ENCODE measurements around the gene POLN. TPM values are rescaled to one million over a fixed set of nuclear protein-coding genes. Genes with fewer than 3 reads are reported as not detected.

Gene POLN
- total and polyA plus RNA-seq, 2 of the 4 experiments (the other 2 are of a cell fraction) = 0.63 to 0.72 TPM

- Histone ChIP-seq H3K9me1 (ENCODE audit: insufficient read depth, low read length) (peaks cover 7% of the 10 kb centered on the region; the same call in 1 of the 2 replicates), H3K27me3 (ENCODE audit: control insufficient read depth, insufficient read depth, low read length) (peaks cover 11% of the 10 kb centered on the region), H3K14ac (replicated peaks; ENCODE audit: low read depth, low read length) (no peak overlapping the region), H3K79me1 (ENCODE audit: low read depth in 1 of 2, low read length in 2 of 2) (no peaks in the 10 kb centered on the region), H2BK20ac (ENCODE audit: low read depth, low read length) (no peak overlapping the region), H3K4me1 (ENCODE audit: control insufficient read depth, insufficient read depth, low read length) (peaks cover 3% of the 10 kb centered on the region; the same call in 1 of the 2 replicates), H4K20me1 (ENCODE audit: insufficient read depth, low read length) (no peaks in the 10 kb centered on the region), H3K4me3 (ENCODE audit: insufficient read depth, low read depth, low read length) (no peak overlapping the region), H3K27ac (ENCODE audit: insufficient read depth, low read length) (no peak overlapping the region), H3K56ac (ENCODE audit: extremely low read depth, insufficient read depth, low read length) (no peak overlapping the region), H2BK120ac (ENCODE audit: low read depth, low read length) (no peak overlapping the region), H3K36me3 (ENCODE audit: control insufficient read depth, insufficient read depth, low read length) (no peaks in the 10 kb centered on the region), H3K4me2 (ENCODE audit: low read depth, low read length) (no peak overlapping the region), H3K9ac (ENCODE audit: low read depth, low read length) (no peak overlapping the region), H2BK15ac (ENCODE audit: low read depth, low read length) (no peak overlapping the region), H2AK5ac (ENCODE audit: low read depth, low read length) (no peak overlapping the region), H4K8ac (ENCODE audit: low read depth in 2 of 2, low read length in 2 of 2) (no peak overlapping the region), H4K5ac (ENCODE audit: low read depth, low read length) (no peak overlapping the region), H2BK5ac (ENCODE audit: low read depth, low read length, poor library complexity, severe bottlenecking) (no peak overlapping the region), H2AFZ (replicated peaks; ENCODE audit: low read length, poor library complexity) (no peak overlapping the region), H4K91ac (ENCODE audit: insufficient read depth, low read depth, low read length) (no peak overlapping the region), H3K18ac (ENCODE audit: low read depth, low read length) (no peak overlapping the region), H2AK9ac (replicated peaks; ENCODE audit: low read depth, low read length, poor library complexity) (no peak overlapping the region), H3K9me3 (ENCODE audit: control insufficient read depth, insufficient read depth, low read length) (peaks cover 6% of the 10 kb centered on the region), H3K23ac (ENCODE audit: low read depth, low read length) (no peak overlapping the region), H3K4ac (ENCODE audit: low read depth, low read length) (no peak overlapping the region)
- no peak for DNase-seq
- WGBS, 2 experiments (ENCODE audit: extremely low coverage in 2 of 2, insufficient read length in 1 of 2) = no CpG with 5 or more reads among the region's 2 CpGs
- ATAC-seq (ENCODE audit: low read depth) = no peak
- CTCF ChIA-PET = no interaction called here
- intact Hi-C loops (cut with micrococcal nuclease) (no loop called here), in situ Hi-C loops (cut with MboI; ENCODE audit: low sequenced_read_pairs) (no loop called here), dilution Hi-C loops (cut with HindIII; ENCODE audit: low sequenced_read_pairs, unreplicated experiment) (no loop called here)
- POLR2A ChIA-PET (ENCODE audit: unreplicated experiment) = no interaction called here
- TF ChIP-seq USF2 (IDR thresholded peaks at IDR 0.05; ENCODE audit: low read depth, low read length) = no peak
- TF ChIP-seq CHD1 (IDR thresholded peaks at IDR 0.05; ENCODE audit: low read depth, low read length) = no peak
- TF ChIP-seq SMC3 (IDR thresholded peaks at IDR 0.05; ENCODE audit: low read depth, low read length) = no peak
- no peak for TF ChIP-seq POLR2A (IDR thresholded peaks at IDR 0.05; ENCODE audit: low read depth, low read length)
- no peak for TF ChIP-seq BHLHE40 (IDR thresholded peaks at IDR 0.05; ENCODE audit: low read depth, low read length)
- no peak for TF ChIP-seq MAZ (IDR thresholded peaks at IDR 0.05; ENCODE audit: borderline replicate concordance, low read depth, low read length)
- no peak for TF ChIP-seq ELK1 (IDR thresholded peaks at IDR 0.05; ENCODE audit: borderline replicate concordance, low read depth, low read length)
- no peak for TF ChIP-seq NFE2L2 (IDR thresholded peaks at IDR 0.05; ENCODE audit: low read depth, low read length)
- no peak for TF ChIP-seq RAD21 (IDR thresholded peaks at IDR 0.05; ENCODE audit: low read length)
- TF ChIP-seq CEBPB (IDR thresholded peaks at IDR 0.05; ENCODE audit: low read depth, low read length) = no peak
- TF ChIP-seq MXI1 (IDR thresholded peaks at IDR 0.05; ENCODE audit: borderline replicate concordance, low read depth, low read length) = no peak
- no peak for TF ChIP-seq MAFK (IDR thresholded peaks at IDR 0.05; ENCODE audit: low read depth, low read length)
- no TSS peak for BruUV-seq (replicated peaks)
Observed at GRCh38 chr4:2103843-2104547, 137.9 kb downstream of the POLN start.

All from IMR-90 (cell line).